Esophagus squamous epithelium (tissue), 4 donors: Measurements from ENCODE around the gene RADIL.

Source experiments
- CTCF ChIP-seq, 6 experiments: fragments of 450-650 bp in 4 of 6; fragments of 200-600 bp in 2 of 6; sonication (generic) in 2 of 6; IDR thresholded peaks; one replicate each; pipeline ENCODE4 v1.5.1; 2016 to 2019; ENCODE audit warnings: antibody characterized with exemption in 6 of 6, mild to moderate bottlenecking in 4 of 6, moderate library complexity in 4 of 6
- POLR2A ChIP-seq, 4 donors: fragments of 450-650 bp; IDR thresholded peaks; one replicate each; pipeline ENCODE4 v1.6.1; 2017; ENCODE audit warnings: antibody characterized with exemption in 4 of 4, mild to moderate bottlenecking in 4 of 4, moderate library complexity in 3 of 4

- TF ChIP-seq CTCF (IDR thresholded peaks at IDR 0.05): no peak
- no peak for TF ChIP-seq POLR2A (IDR thresholded peaks at IDR 0.05)
Measured at GRCh38 chr7:4824120-4824775, 59.3 kb downstream of the RADIL start.
